Fibroblast of the aortic adventitia (primary cell): ENCODE measurements around the gene LYPD3. TPM values are rescaled to one million over a fixed set of nuclear protein-coding genes. Genes with fewer than 3 reads are reported as not detected.
A peak's percentile ranks its signal among the peaks of the same experiment; 100 is the strongest.

Experiments
- DNase-seq: peaks from one replicate; pipeline ENCODE4 v3.0.0-alpha.2; 2010; ENCODE audit warnings: low read depth
- H3K4me3 ChIP-seq: 2 replicates; pipeline ENCODE4 v1.5.1; 2011; ENCODE audit warnings: low read depth, mild to moderate bottlenecking, control low read depth, low read length, moderate library complexity
- total RNA-seq: library from RNA; depleted of rRNA; stranded (reverse); fragments of >200 nt; gene quantifications from 2 replicates; pipeline ENCODE4 v1.2.3, GENCODE V29; 2012; ENCODE audit warnings: low replicate concordance
- TF ChIP-seq, protein P1 (sequence below): IDR thresholded peaks from 2 replicates; pipeline ENCODE4 v1.5.1; 2011; ENCODE audit warnings: mild to moderate bottlenecking, low read length, control low read depth, inconsistent platforms; ENCODE audit not compliant: insufficient read depth

LYPD3 gene
- total RNA-seq, 1 donor = 0.36 TPM

- TF ChIP-seq, protein P1, sequence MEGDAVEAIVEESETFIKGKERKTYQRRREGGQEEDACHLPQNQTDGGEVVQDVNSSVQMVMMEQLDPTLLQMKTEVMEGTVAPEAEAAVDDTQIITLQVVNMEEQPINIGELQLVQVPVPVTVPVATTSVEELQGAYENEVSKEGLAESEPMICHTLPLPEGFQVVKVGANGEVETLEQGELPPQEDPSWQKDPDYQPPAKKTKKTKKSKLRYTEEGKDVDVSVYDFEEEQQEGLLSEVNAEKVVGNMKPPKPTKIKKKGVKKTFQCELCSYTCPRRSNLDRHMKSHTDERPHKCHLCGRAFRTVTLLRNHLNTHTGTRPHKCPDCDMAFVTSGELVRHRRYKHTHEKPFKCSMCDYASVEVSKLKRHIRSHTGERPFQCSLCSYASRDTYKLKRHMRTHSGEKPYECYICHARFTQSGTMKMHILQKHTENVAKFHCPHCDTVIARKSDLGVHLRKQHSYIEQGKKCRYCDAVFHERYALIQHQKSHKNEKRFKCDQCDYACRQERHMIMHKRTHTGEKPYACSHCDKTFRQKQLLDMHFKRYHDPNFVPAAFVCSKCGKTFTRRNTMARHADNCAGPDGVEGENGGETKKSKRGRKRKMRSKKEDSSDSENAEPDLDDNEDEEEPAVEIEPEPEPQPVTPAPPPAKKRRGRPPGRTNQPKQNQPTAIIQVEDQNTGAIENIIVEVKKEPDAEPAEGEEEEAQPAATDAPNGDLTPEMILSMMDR = no peak
- H3K4me3 ChIP-seq = no peak overlapping the region
- no peak for DNase-seq
Observed at GRCh38 chr19:43505186-43505456, 39.7 kb upstream of the LYPD3 start.

DNA sequence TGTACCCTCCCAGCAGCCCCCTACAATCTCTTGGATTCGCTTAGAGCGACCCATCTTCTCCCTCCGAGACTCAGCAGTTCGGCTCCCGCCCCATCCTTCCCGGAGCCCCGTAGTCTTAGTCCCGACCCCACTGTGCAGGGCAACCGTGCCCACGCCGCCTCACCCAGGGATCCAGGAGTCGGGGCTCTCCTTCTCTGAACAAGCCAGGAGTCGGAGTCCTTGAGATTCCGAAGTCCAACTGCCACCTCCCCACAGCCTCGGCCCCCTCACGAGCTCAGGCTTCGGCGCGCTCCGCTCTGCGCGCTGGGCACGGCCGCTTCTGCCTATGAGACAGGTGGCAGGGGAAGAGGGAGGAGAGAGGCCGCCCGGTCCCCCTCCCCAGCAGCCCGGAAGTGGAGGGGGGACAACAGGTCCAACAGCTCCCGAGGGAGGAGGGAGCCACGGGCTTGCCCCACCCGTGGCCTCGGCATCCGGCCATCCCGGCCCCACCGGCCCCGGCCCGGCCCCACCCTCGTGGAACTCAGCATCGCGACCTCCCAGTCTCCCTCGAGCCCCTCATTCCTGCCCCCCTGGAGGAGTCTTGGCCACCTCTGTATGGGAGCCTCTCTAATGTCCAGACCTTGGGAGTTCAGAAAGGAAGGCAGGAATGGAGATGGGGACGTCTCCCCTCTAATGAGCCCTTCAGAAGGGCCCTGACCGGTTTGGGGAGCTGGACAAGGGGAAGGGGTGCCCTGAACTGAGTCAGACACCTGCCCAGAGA is 39.2 kb upstream of the LYPD3 start, which contains the start of gene PHLDB3:
Gene PHLDB3, minus strand, starts transcription at position 321 of the 760 bp plus-strand sequence. CDS start 628 bp downstream, outside the sequence.
- H3K4me3 ChIP-seq = peak within 1 kb of the TSS; percentile 94
- DNase-seq = no peak
- TF ChIP-seq, protein P1 = no peak

GRCh38 chr19:43503501-43504425 is 38.4 kb upstream of the LYPD3 start:
- TF ChIP-seq, protein P1 = no peak
- peak overlapping the region; percentile 94 for H3K4me3 ChIP-seq
- DNase-seq = peak; percentile 82

DNA sequence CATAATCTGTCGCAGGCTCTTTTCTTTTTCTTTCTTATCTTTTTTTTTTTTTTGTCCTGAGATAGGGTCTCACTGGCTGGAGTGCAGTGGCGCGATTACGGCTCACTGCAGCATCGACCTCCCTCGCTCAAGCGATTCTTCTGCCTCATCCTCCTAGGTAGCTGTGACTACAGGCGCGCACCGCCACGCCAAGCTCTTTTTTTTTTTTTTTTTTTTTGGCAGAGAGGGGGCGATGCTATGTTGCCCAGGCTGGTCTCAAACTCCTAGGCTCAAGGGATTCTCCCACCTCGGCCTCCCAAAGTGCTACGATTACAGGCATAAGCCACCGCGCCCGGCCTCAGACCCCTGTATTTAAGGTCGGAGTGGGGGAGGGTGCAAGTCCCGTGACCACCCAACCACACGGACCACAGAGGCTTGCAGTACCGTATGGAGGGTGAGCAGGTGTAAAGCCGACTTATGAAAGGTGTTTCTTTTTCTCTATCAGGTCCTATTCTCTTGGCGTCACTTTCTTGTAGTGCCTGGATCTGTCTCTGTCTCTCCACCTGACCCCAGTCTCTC is 37.1 kb upstream of the LYPD3 start:
- TF ChIP-seq, protein P1 = no peak
- DNase-seq = no peak
- peak overlapping the region; percentile 94 for H3K4me3 ChIP-seq

DNA sequence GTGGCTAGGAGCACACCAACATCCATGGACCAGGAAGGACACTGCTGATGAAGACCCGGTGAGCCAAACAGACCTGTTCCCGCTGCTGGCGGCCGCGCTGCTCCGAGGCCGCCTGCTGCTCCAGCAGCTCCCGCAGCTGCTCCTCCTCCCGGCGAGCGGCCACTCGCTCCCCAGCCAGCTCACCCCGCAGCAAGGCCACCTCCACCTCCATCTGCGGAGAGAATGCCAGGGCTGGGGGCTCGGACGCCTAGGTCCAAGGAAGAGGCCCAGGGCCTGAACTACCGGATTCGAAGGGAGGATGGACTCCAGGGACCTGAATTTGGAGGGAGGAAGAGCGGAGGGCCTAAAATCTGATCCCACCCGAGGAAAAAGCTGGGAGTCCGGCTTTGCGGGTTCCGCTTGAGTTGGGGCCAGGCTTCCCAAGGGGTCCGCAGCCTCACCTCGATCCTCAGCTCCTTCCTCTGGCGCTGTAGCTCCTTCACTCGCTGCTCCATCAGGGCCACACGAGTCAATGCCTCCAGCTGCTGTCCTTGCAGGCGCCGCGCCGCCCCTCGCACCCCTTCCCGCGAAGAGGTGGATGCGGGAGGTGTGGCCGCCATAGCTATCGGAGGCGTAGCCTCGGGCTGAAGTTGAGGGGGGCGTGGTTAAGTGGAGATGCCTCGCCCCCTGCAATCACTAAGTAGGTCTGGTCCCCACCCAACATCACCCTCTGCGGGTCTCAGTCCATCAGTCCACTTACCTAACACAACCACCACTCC is 36.4 kb upstream of the LYPD3 start:
- no peak overlapping the region for H3K4me3 ChIP-seq
- TF ChIP-seq, protein P1 = no peak
- DNase-seq = no peak

DNA sequence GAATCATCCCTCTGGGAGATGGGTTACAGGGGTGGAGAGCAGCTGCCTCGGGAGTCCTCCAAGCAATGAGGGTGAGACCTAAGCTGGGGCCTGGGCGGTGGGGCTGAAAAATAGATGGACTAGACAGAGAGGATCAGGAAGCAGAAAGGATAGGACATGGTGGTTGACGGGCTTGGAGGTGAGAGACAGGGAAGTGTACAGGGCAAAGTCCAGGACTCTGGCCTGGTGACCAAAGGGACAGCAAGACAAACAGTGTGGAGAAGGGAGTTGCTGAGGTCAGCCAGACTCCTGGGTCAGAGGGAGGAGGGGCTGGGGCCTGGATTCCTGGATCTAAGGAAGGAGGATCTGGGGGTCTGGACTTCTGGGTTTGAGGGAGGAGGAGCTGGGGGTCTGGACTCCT is 33.6 kb upstream of the LYPD3 start:
- TF ChIP-seq, protein P1 = no peak
- H3K4me3 ChIP-seq = no peak overlapping the region
- DNase-seq = no peak
